Ishikawa (cell line): ENCODE data around the gene CD247.

ENCODE experiments used
- CEBPB ChIP-seq: IDR thresholded peaks from 2 replicates; pipeline ENCODE4 v1.6.1; 2012
- NFIC ChIP-seq: IDR thresholded peaks from 2 replicates; pipeline ENCODE4 v1.6.1; 2012
- RAD21 ChIP-seq: IDR thresholded peaks from 2 replicates; pipeline ENCODE4 v1.6.1; 2012; ENCODE audit warnings: low read depth
- TF ChIP-seq, protein P1 (sequence below): IDR thresholded peaks from 2 replicates; pipeline ENCODE4 v1.6.1; 2012

DNA sequence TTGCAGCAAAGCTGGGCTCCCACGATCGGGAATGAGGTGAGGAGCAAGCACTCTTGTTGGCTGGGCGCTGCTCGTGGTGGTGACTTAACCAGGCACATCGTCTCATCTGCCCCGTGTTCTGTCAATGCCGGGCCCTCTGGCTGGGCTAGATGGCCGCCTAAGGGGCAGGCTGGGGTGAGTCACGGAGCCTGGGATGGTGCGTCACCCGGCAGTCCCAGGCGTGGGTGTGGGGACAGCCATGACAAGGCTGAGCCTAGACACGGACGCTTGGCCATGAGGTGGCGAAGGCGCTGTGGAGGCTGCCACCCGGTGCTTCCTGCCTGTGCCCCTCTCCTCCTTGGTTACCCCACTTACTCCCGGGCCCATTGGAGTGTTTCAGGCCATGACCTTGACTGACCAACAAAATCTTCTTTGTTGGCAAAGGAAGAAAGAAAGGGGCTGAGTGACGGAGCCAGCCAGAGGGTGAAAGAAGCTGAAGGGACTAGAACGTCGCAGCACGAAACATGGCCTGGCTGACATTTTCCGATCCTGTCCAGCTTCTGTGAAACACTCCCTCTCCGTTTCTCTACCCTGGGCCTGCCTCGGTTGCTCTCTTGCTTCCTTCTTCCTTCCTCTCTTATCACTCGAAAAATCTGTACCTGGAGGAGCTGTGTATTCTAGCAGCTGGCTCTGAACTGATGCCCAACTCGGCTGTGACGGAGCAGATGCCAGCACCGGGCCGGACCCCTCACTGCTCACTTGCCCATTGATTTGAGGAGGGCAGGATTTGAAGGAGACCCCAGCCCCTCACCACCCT, 596 bp downstream of the CD247 start:
- TF ChIP-seq CEBPB (no peak), RAD21 (no peak), NFIC (no peak)
- TF ChIP-seq, protein P1, sequence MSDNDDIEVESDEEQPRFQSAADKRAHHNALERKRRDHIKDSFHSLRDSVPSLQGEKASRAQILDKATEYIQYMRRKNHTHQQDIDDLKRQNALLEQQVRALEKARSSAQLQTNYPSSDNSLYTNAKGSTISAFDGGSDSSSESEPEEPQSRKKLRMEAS = no peak
